A673 (cell line): ENCODE data around the gene CEP72. TPM values are rescaled to one million over a fixed set of nuclear protein-coding genes. Genes with fewer than 3 reads are reported as not detected.

Experiments
- BruUV-seq: library from RNA; stranded (reverse); fragments of 400-500 nt; replicated peaks from 2 replicates; lab custom pipeline; 2021; lab: Mats Ljungman, UMichigan
- CTCF ChIA-PET: fragments of 300-600 bp; sonication (Branson Sonifier 250); formaldehyde crosslinking; loops from one replicate; lab custom pipeline; 2022; ENCODE audit warnings: antibody characterized with exemption; lab: Charles Lee
- POLR2A ChIA-PET: fragments of 300-600 bp; sonication (Branson Sonifier 250); formaldehyde crosslinking; loops from one replicate; lab custom pipeline; 2022; ENCODE audit warnings: antibody characterized with exemption; ENCODE audit not compliant: low non-redundant PET; lab: Charles Lee
- DNase-seq: peaks from one replicate; pipeline ENCODE4 v3.0.0-alpha.2; 2015; ENCODE audit warnings: low spot score
- H3K27ac ChIP-seq: fragments of 200-600 bp; sonication (generic); 2 replicates; pipeline ENCODE4 v1.5.1; 2016; ENCODE audit warnings: mixed run types, low read depth, mild to moderate bottlenecking, mixed read lengths, antibody characterized with exemption, low read length; ENCODE audit not compliant: poor library complexity, severe bottlenecking
- H3K27me3 ChIP-seq: fragments of 200-600 bp; sonication (generic); replicated peaks from 2 replicates; pipeline ENCODE4 v1.6.1; 2017; ENCODE audit warnings: mixed run types, low read depth, mild to moderate bottlenecking, mixed read lengths, antibody characterized with exemption, low read length; ENCODE audit not compliant: insufficient read depth, poor library complexity
- H3K36me3 ChIP-seq: fragments of 200-600 bp; sonication (generic); 2 replicates; pipeline ENCODE4 v1.6.1; 2016; ENCODE audit warnings: mixed run types, mild to moderate bottlenecking, mixed read lengths, antibody characterized with exemption, low read length; ENCODE audit not compliant: insufficient read depth, poor library complexity, severe bottlenecking
- H3K4me1 ChIP-seq: fragments of 200-600 bp; sonication (generic); 2 replicates; pipeline ENCODE4 v1.6.1; 2017; ENCODE audit warnings: mixed run types, mild to moderate bottlenecking, mixed read lengths, antibody characterized with exemption, low read length; ENCODE audit not compliant: insufficient read depth, poor library complexity, severe bottlenecking
- H3K4me3 ChIP-seq: fragments of 200-600 bp; sonication (generic); 2 replicates; pipeline ENCODE4 v1.5.1; 2016; ENCODE audit warnings: low read depth, mixed run types, mild to moderate bottlenecking, mixed read lengths, low read length; ENCODE audit not compliant: poor library complexity, severe bottlenecking
- H3K9me3 ChIP-seq: fragments of 200-600 bp; sonication (generic); 2 replicates; pipeline ENCODE4 v1.6.1; 2016; ENCODE audit warnings: mixed run types, low read depth, mild to moderate bottlenecking, mixed read lengths, antibody characterized with exemption, low read length; ENCODE audit not compliant: poor library complexity, severe bottlenecking
- CTCF ChIP-seq: fragments of 300-800, 200-600 bp; sonication (generic); conservative IDR thresholded peaks from 2 replicates; pipeline ENCODE4 v1.5.1; 2017; ENCODE audit warnings: low read depth, mild to moderate bottlenecking, antibody characterized with exemption, low read length, moderate library complexity, mixed read lengths
- EZH2 ChIP-seq: fragments of 200-600 bp; sonication (generic); IDR thresholded peaks from 2 replicates; pipeline ENCODE4 v1.6.1; 2017; ENCODE audit warnings: borderline replicate concordance, low read depth, mild to moderate bottlenecking, mixed read lengths, antibody characterized with exemption, low read length; ENCODE audit not compliant: poor library complexity, severe bottlenecking
- intact Hi-C: fragments of 100-400 bp; cut with micrococcal nuclease; formaldehyde crosslinking; loops from one replicate; pipeline ENCODE4 v1.10.0; 2022; ENCODE audit not compliant: unreplicated experiment
- total RNA-seq: library from RNA; stranded (reverse); gene quantifications from 2 replicates; pipeline ENCODE4 v1.2.3, GENCODE V29; 2021

The CEP72 gene
- total RNA-seq, 1 experiment from 2014 or later: 37.2 TPM

- POLR2A ChIA-PET: no interaction called here
- BruUV-seq: no TSS peak
- H3K27me3 ChIP-seq: peaks cover 52% of the 10 kb centered on the region
- CTCF ChIA-PET: no interaction called here
- no peak overlapping the region for H3K4me3 ChIP-seq
- H3K4me1 ChIP-seq: no peaks in the 10 kb centered on the region
- H3K9me3 ChIP-seq: no peaks in the 10 kb centered on the region
- TF ChIP-seq CTCF (no peak), EZH2 (no peak)
- DNase-seq: no peak
- intact Hi-C loops: no loop called here
- H3K27ac ChIP-seq: no peak overlapping the region
- H3K36me3 ChIP-seq: no peaks in the 10 kb centered on the region
Observed at GRCh38 chr5:588406-588995, 23.6 kb upstream of the CEP72 start.

GRCh38 chr5:589173-589572, 23.0 kb upstream of the CEP72 start:
- Histone ChIP-seq H3K27ac (no peak overlapping the region), H3K9me3 (no peaks in the 10 kb centered on the region), H3K27me3 (peaks cover 59% of the 10 kb centered on the region), H3K4me3 (no peak overlapping the region), H3K36me3 (no peaks in the 10 kb centered on the region), H3K4me1 (no peaks in the 10 kb centered on the region)
- no TSS peak for BruUV-seq
- no peak for DNase-seq
- CTCF ChIA-PET: no interaction called here
- POLR2A ChIA-PET: no interaction called here
- TF ChIP-seq EZH2: no peak
- TF ChIP-seq CTCF: no peak
- intact Hi-C loops: no loop called here

- BruUV-seq: no TSS peak
- ChIA-PET CTCF (no interaction called here), POLR2A (no interaction called here)
- peaks cover 63% of the 10 kb centered on the region for H3K27me3 ChIP-seq
- TF ChIP-seq CTCF: no peak
- no peak for TF ChIP-seq EZH2
- no peak overlapping the region for H3K27ac ChIP-seq
- H3K4me1 ChIP-seq: no peaks in the 10 kb centered on the region
- DNase-seq: no peak
- intact Hi-C loops: no loop called here
- no peaks in the 10 kb centered on the region for H3K36me3 ChIP-seq
- no peak overlapping the region for H3K4me3 ChIP-seq
- H3K9me3 ChIP-seq: no peaks in the 10 kb centered on the region
Observed at GRCh38 chr5:589588-589987, 22.6 kb upstream of the CEP72 start.
